Measurements from ENCODE around the gene MYOZ2. TPM values are rescaled to one million over a fixed set of nuclear protein-coding genes. Genes with fewer than 3 reads are reported as not detected.

MYOZ2 gene
- total and polyA plus RNA-seq, 2 donors from 2014 or later = 0.19 to 0.77 TPM

- H3K9ac ChIP-seq (ENCODE audit: low read length in 3 of 3) = no peak overlapping the region
- FAIRE-seq = no peak
- peaks cover 0 to 11% (median 0%) of the 10 kb centered on the region in 3 donors for H3K4me1 ChIP-seq (ENCODE audit: control insufficient read depth in 2 of 3, insufficient read depth in 2 of 3, low read depth in 1 of 3, low read length in 3 of 3)
- DNase-seq = no peak
- H3K27ac ChIP-seq (ENCODE audit: low read depth in 2 of 2, low read length in 2 of 2) = no peak overlapping the region
- intact Hi-C loops (cut with DNase I) = no loop called here
- H3K27me3 ChIP-seq (ENCODE audit: control insufficient read depth, insufficient read depth, low read length) = no peaks in the 10 kb centered on the region
- H3K9me3 ChIP-seq (ENCODE audit: control insufficient read depth in 2 of 3, insufficient read depth in 1 of 3, low read length in 3 of 3) = no peaks in the 10 kb centered on the region
- TF ChIP-seq CTCF (IDR thresholded peaks at IDR 0.05; ENCODE audit: borderline replicate concordance, extremely low read depth, insufficient read depth) = no peak
- H3K4me3 ChIP-seq (ENCODE audit: low read length in 3 of 3) = peak overlapping the region in 1 of 3 donors; percentile 4
- no peaks in the 10 kb centered on the region for H3K36me3 ChIP-seq (ENCODE audit: control insufficient read depth in 2 of 3, insufficient read depth in 3 of 3, low read length in 3 of 3)
Measured at GRCh38 chr4:119131164-119131563, 4.5 kb upstream of the MYOZ2 start.

GRCh38 chr4:119132306-119132705, 3.3 kb upstream of the MYOZ2 start:
- peaks cover 0 to 11% (median 0%) of the 10 kb centered on the region in 3 donors for H3K4me1 ChIP-seq (ENCODE audit: control insufficient read depth in 2 of 3, insufficient read depth in 2 of 3, low read depth in 1 of 3, low read length in 3 of 3)
- intact Hi-C loops (cut with DNase I) = no loop called here
- DNase-seq (no peak), FAIRE-seq (no peak)
- no peak overlapping the region for H3K9ac ChIP-seq (ENCODE audit: low read length in 3 of 3)
- no peaks in the 10 kb centered on the region for H3K9me3 ChIP-seq (ENCODE audit: control insufficient read depth in 2 of 3, insufficient read depth in 1 of 3, low read length in 3 of 3)
- H3K27me3 ChIP-seq (ENCODE audit: control insufficient read depth, insufficient read depth, low read length) = no peaks in the 10 kb centered on the region
- H3K36me3 ChIP-seq (ENCODE audit: control insufficient read depth in 2 of 3, insufficient read depth in 3 of 3, low read length in 3 of 3) = no peaks in the 10 kb centered on the region
- TF ChIP-seq CTCF (IDR thresholded peaks at IDR 0.05; ENCODE audit: borderline replicate concordance, extremely low read depth, insufficient read depth) = no peak
- H3K4me3 ChIP-seq (ENCODE audit: low read length in 3 of 3) = no peak overlapping the region
- no peak overlapping the region for H3K27ac ChIP-seq (ENCODE audit: low read depth in 2 of 2, low read length in 2 of 2)

GRCh38 chr4:119136546-119136945, 914 bp downstream of the MYOZ2 start:
- FAIRE-seq (no peak), DNase-seq (no peak)
- Histone ChIP-seq H3K9me3 (ENCODE audit: control insufficient read depth in 2 of 3, insufficient read depth in 1 of 3, low read length in 3 of 3) (no peaks in the 10 kb centered on the region), H3K36me3 (ENCODE audit: control insufficient read depth in 2 of 3, insufficient read depth in 3 of 3, low read length in 3 of 3) (no peaks in the 10 kb centered on the region), H3K27ac (ENCODE audit: low read depth in 2 of 2, low read length in 2 of 2) (no peak overlapping the region), H3K4me1 (ENCODE audit: control insufficient read depth in 2 of 3, insufficient read depth in 2 of 3, low read depth in 1 of 3, low read length in 3 of 3) (peaks cover 0 to 7% (median 0%) of the 10 kb centered on the region in 3 donors), H3K27me3 (ENCODE audit: control insufficient read depth, insufficient read depth, low read length) (no peaks in the 10 kb centered on the region), H3K4me3 (ENCODE audit: low read length in 3 of 3) (no peak overlapping the region), H3K9ac (ENCODE audit: low read length in 3 of 3) (no peak overlapping the region)
- intact Hi-C loops (cut with DNase I) = no loop called here
- no peak for TF ChIP-seq CTCF (IDR thresholded peaks at IDR 0.05; ENCODE audit: borderline replicate concordance, extremely low read depth, insufficient read depth)

- H3K36me3 ChIP-seq (ENCODE audit: control insufficient read depth in 2 of 3, insufficient read depth in 3 of 3, low read length in 3 of 3) = no peaks in the 10 kb centered on the region
- intact Hi-C loops (cut with DNase I) = no loop called here
- no peaks in the 10 kb centered on the region for H3K27me3 ChIP-seq (ENCODE audit: control insufficient read depth, insufficient read depth, low read length)
- H3K4me1 ChIP-seq (ENCODE audit: control insufficient read depth in 2 of 3, insufficient read depth in 2 of 3, low read depth in 1 of 3, low read length in 3 of 3) = no peaks in the 10 kb centered on the region
- no peak overlapping the region for H3K9ac ChIP-seq (ENCODE audit: low read length in 3 of 3)
- DNase-seq (peak in 2 of 5 donors; percentile 7 to 13), FAIRE-seq (no peak)
- no peaks in the 10 kb centered on the region for H3K9me3 ChIP-seq (ENCODE audit: control insufficient read depth in 2 of 3, insufficient read depth in 1 of 3, low read length in 3 of 3)
- H3K27ac ChIP-seq (ENCODE audit: low read depth in 2 of 2, low read length in 2 of 2) = no peak overlapping the region
- no peak for TF ChIP-seq CTCF (IDR thresholded peaks at IDR 0.05; ENCODE audit: borderline replicate concordance, extremely low read depth, insufficient read depth)
- no peak overlapping the region for H3K4me3 ChIP-seq (ENCODE audit: low read length in 3 of 3)
Measured at GRCh38 chr4:119138046-119138445, 2.4 kb downstream of the MYOZ2 start.
